ENCODE results near the gene CTF1.
A peak's percentile ranks its signal among the peaks of the same experiment; 100 is the strongest.

Gene CTF1

DNA sequence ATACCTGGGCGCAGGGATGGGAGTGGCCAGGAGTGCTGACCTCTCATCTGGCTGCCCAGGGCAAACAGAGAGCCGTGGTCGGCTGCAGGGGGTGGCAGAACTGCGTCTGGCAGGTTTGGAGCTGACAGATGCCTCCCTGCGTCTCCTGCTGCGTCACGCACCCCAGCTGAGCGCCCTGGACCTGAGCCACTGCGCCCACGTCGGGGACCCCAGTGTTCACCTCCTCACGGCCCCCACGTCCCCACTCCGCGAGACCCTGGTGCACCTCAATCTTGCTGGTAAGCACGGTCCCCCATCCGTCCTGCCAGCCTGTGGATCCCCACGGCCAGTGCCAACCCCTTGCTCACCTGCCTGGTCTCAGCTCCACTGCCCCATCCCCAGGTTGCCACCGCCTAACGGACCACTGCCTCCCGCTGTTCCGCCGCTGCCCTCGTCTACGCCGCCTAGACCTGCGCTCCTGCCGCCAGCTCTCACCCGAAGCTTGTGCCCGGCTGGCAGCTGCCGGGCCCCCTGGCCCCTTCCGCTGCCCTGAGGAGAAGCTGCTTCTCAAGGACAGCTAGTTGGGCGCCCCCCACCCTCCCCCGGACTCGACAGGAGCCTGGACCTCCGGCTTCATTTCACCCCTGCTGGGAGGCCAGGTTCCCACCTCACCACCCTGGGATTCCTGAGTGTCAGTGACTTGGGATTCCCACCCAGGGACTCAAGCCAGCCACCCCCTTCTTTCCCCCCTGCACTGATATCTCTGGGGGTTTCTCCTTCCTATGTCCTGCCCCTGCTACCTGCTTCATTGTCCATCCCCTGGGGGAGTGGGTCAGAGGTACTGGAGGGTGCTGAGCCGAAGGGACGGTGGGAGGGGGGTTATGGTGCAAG is 50.5 kb downstream of the CTF1 start:
- TF ChIP-seq, protein P1, sequence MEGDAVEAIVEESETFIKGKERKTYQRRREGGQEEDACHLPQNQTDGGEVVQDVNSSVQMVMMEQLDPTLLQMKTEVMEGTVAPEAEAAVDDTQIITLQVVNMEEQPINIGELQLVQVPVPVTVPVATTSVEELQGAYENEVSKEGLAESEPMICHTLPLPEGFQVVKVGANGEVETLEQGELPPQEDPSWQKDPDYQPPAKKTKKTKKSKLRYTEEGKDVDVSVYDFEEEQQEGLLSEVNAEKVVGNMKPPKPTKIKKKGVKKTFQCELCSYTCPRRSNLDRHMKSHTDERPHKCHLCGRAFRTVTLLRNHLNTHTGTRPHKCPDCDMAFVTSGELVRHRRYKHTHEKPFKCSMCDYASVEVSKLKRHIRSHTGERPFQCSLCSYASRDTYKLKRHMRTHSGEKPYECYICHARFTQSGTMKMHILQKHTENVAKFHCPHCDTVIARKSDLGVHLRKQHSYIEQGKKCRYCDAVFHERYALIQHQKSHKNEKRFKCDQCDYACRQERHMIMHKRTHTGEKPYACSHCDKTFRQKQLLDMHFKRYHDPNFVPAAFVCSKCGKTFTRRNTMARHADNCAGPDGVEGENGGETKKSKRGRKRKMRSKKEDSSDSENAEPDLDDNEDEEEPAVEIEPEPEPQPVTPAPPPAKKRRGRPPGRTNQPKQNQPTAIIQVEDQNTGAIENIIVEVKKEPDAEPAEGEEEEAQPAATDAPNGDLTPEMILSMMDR (IDR thresholded peaks at IDR 0.05; ENCODE audit: control insufficient read depth, extremely low read depth, insufficient read depth) = no peak
- DNase-seq (ENCODE audit: low read depth) = no peak
- no peak overlapping the region for H3K4me3 ChIP-seq (ENCODE audit: low read depth, low read length)

DNA sequence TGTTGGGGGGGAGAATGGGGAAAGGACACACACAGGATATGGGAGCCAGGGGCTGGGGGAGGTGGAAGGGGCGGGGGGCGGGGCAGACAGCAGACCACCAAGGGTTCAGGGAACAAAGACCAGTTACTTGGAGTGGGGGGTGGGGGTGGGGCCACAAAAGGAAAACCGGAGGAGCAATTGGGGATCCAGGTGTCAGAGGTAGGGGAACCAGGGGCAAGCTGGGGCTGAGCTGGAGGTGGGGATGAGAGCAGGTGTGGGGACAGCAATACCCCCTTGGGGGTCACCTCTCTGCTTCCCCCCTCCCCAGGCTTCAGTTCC is 51.1 kb downstream of the CTF1 start:
- no peak for DNase-seq (ENCODE audit: low read depth)
- TF ChIP-seq, protein P1 (IDR thresholded peaks at IDR 0.05; ENCODE audit: control insufficient read depth, extremely low read depth, insufficient read depth) = no peak
- H3K4me3 ChIP-seq (ENCODE audit: low read depth, low read length) = no peak overlapping the region

DNA sequence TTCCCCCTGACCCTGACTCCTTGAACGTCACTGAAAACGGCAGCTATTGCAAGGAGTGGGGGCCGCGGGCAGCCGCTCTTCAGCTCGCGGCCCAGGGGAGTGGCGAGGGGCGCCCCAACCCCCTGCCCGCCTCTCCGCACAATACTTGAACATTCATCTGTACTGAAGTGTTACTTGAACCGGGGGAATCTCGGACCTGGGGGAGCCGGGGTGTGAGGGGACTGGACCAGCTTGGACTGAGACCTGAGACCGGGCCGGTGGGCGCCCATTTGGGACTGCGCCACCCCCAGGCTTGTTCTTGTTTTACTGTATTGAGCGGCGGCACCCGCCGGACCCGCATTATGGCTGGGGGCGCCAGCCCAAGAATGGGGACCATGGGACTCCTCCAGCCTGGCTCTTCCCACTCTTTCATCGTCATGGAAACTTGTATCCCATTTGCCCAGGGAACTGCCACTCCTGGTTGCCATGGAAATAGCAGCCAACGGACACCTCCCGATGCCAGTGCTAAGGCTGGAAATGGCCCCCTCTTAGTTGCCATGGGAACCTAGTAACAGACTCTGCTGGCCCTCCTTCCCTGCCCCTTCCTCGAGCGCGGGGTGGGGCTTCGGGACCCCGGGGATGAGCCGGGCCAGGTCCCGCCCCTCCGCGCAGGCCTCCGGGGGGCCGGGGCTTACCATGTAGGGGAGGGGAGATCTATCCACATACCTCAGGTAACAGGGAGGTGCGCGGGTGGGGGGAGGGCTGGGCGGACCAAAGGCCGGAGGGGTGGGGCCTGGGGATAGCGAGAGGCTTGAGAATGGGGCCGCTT is 51.6 kb downstream of the CTF1 start:
- peak overlapping the region; percentile 76 for H3K4me3 ChIP-seq (ENCODE audit: low read depth, low read length)
- TF ChIP-seq, protein P1 (IDR thresholded peaks at IDR 0.05; ENCODE audit: control insufficient read depth, extremely low read depth, insufficient read depth) = no peak
- DNase-seq (ENCODE audit: low read depth) = peak; percentile 63

DNA sequence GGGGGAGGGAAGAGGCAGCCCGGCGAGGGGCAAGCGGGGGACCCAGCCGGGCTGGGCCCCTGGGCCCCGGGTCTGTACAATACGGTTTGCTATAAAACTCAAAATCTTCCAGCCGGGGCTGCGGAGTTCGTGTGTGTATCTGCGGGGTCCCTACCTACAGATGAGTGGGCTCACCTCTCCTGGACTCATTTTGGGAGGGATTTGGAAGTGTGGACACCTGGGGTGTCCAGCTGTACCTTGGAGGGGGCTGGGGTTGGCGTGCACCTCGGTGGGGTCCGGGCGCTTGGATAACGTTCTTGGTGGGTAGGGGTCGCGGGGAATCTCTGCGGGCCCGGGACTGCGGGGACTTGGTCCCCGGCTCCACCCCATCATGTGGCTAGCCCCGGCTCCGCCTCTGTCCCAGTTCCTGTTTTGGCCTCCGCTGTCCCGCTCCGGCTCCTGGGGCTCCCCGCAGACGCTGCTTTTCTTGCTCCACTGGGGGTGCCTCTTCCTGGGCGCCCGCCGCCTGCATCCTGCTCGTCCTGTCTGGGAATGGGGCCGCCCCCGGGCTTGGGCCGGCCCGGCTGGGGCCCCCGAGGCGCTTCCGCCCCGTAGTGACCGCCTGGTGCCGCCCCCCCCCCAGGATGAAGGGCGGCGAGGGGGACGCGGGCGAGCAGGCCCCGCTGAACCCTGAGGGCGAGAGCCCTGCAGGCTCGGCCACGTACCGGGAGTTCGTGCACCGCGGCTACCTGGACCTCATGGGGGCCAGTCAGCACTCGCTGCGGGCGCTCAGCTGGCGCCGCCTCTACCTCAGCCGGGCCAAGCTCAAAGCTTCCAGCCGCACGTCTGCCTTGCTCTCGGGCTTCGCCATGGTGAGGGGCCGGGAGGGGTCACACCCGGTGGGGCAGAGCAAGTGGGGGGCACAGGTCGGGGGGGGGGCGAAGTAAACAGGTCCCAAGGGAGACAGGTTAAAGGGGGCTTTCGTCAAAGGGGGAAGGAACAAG is 52.5 kb downstream of the CTF1 start, which contains the start of gene ORAI3:
Gene ORAI3 (plus strand): TSS at position 402 of the 983 bp plus-strand sequence. CDS start 222 bp downstream, at position 624.
- TF ChIP-seq, protein P1 (IDR thresholded peaks at IDR 0.05; ENCODE audit: control insufficient read depth, extremely low read depth, insufficient read depth) = no peak
- no peak for DNase-seq (ENCODE audit: low read depth)
- H3K4me3 ChIP-seq (ENCODE audit: low read depth, low read length) = peak within 1 kb of the TSS; percentile 76

DNA sequence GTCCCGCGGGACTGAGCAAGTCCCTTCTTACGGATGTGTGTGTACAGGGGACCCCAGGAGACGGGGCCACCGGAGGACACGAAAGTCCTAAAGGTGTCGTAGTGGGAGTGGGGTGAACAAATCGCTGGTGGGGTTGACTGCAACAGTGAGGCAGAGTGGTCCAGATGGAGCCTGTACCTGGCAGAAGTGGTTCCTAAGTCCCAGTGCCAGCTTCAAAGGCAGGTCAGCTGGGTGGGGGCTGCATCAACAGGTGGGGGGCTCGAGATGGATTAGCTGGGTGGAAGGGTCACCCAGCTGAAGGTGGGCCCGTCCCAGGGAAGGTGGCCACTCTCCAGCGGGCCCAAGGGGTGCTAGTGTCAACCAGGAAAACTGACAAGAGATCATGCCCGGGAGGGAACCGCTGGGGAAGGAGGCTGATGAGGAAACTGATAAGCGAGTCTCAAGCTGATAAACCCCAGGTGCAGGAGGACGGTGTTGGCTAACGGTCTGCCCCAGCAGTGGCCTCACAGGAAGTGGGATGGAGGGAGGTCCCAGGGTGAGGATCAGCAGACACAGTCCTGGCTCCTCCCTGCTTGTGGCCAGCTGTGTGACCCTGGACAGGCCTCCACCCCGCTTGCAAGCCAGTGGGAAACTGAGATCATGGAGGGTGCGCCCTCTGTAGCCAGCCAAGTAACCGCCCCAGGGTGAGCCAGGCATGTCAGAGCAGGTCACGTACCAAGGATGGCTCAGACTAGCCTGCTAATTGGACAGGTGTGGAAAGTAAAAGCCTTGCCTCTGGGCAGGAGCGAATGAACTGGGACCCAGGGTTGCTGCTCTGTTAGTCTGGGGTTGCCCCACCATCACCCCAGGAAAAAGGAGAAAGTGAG is 53.5 kb downstream of the CTF1 start:
- DNase-seq (ENCODE audit: low read depth) = peak; percentile 38
- H3K4me3 ChIP-seq (ENCODE audit: low read depth, low read length) = peak overlapping the region; percentile 76
- TF ChIP-seq, protein P1 (IDR thresholded peaks at IDR 0.05; ENCODE audit: control insufficient read depth, extremely low read depth, insufficient read depth) = no peak

All from LNCaP clone FGC (cell line).